ENCODE results near the gene HES4. TPM values are rescaled to one million over a fixed set of nuclear protein-coding genes. Genes with fewer than 3 reads are reported as not detected.

The HES4 gene
- total and polyA plus RNA-seq, 2 of the 13 experiments (the other 11 are each of a cell fraction or from before 2014, with no cell fraction given) = 8.8 to 10.6 TPM

DNA sequence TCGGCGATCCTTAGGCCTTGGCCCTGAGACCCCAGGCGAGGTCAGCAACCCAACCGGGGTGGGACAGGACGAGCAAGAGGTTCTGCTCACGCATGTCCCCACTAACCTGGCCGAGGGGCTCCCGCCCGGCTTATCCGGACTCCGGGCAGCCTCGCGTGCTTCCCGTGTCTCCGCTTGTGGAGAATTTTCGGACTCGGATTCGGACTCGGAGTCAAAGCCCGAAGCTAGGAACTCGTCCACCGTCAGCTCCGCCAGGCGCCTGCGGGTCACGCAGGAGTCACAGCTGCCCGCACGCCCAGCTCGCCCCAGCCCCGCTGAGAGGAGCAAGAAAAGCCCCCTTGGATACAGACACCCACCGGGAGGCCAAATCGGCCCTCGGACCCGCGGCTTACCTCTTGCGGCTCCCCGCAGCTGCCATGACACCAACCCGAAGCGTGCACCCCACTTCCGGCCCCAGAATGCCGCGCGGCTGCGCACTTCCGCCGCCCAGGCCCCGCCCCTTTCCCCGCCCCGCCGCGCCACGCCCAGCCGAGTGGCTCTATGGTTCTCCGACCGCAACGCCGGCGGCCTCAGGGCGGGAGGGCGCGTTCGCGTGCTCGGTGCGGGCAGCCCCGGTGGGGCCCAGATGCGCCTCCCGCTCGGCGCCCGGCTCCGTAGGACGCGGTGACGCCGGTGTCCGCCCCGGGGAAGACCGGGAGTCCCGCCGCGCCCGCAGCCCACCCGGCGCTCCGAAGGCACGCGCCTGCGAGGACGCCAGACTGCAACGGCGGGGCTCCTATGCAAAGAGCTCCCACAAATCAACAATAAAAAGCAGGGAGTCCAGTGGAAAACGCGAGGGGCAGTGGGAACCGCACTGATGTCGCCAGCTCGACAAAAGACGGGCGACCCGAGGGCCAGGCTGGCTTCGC is 40.8 kb downstream of the HES4 start, which contains the start of gene NOC2L (continued):
- TF ChIP-seq, protein P1, sequence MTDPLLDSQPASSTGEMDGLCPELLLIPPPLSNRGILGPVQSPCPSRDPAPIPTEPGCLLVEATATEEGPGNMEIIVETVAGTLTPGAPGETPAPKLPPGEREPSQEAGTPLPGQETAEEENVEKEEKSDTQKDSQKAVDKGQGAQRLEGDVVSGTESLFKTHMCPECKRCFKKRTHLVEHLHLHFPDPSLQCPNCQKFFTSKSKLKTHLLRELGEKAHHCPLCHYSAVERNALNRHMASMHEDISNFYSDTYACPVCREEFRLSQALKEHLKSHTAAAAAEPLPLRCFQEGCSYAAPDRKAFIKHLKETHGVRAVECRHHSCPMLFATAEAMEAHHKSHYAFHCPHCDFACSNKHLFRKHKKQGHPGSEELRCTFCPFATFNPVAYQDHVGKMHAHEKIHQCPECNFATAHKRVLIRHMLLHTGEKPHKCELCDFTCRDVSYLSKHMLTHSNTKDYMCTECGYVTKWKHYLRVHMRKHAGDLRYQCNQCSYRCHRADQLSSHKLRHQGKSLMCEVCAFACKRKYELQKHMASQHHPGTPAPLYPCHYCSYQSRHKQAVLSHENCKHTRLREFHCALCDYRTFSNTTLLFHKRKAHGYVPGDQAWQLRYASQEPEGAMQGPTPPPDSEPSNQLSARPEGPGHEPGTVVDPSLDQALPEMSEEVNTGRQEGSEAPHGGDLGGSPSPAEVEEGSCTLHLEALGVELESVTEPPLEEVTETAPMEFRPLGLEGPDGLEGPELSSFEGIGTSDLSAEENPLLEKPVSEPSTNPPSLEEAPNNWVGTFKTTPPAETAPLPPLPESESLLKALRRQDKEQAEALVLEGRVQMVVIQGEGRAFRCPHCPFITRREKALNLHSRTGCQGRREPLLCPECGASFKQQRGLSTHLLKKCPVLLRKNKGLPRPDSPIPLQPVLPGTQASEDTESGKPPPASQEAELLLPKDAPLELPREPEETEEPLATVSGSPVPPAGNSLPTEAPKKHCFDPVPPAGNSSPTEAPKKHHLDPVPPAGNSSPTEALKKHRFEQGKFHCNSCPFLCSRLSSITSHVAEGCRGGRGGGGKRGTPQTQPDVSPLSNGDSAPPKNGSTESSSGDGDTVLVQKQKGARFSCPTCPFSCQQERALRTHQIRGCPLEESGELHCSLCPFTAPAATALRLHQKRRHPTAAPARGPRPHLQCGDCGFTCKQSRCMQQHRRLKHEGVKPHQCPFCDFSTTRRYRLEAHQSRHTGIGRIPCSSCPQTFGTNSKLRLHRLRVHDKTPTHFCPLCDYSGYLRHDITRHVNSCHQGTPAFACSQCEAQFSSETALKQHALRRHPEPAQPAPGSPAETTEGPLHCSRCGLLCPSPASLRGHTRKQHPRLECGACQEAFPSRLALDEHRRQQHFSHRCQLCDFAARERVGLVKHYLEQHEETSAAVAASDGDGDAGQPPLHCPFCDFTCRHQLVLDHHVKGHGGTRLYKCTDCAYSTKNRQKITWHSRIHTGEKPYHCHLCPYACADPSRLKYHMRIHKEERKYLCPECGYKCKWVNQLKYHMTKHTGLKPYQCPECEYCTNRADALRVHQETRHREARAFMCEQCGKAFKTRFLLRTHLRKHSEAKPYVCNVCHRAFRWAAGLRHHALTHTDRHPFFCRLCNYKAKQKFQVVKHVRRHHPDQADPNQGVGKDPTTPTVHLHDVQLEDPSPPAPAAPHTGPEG (CRISPR knock-in tag; IDR thresholded peaks at IDR 0.05) = peak; percentile 100
- no peak; the same call in 1 of the 2 replicates for TF ChIP-seq JDP2 (CRISPR knock-in tag; IDR thresholded peaks at IDR 0.05; ENCODE audit: borderline replicate concordance)
- TF ChIP-seq SPEN (CRISPR knock-in tag; IDR thresholded peaks at IDR 0.05; ENCODE audit: low read depth) = no peak
- TF ChIP-seq ZFX (CRISPR knock-in tag; IDR thresholded peaks at IDR 0.05; ENCODE audit: low read depth) = peak; percentile 83
- TF ChIP-seq NRL (CRISPR knock-in tag; IDR thresholded peaks at IDR 0.05; ENCODE audit: borderline replicate concordance) = peak; percentile 71; the same call in 1 of the 2 replicates
- TF ChIP-seq, protein P2, sequence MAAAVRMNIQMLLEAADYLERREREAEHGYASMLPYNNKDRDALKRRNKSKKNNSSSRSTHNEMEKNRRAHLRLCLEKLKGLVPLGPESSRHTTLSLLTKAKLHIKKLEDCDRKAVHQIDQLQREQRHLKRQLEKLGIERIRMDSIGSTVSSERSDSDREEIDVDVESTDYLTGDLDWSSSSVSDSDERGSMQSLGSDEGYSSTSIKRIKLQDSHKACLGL (CRISPR knock-in tag; IDR thresholded peaks at IDR 0.05) = peak; percentile 61; the same call in 1 of the 2 replicates
- no peak for TF ChIP-seq ZNF484 (CRISPR knock-in tag; IDR thresholded peaks at IDR 0.05; ENCODE audit: borderline replicate concordance, low read depth)
- TF ChIP-seq, protein P3, sequence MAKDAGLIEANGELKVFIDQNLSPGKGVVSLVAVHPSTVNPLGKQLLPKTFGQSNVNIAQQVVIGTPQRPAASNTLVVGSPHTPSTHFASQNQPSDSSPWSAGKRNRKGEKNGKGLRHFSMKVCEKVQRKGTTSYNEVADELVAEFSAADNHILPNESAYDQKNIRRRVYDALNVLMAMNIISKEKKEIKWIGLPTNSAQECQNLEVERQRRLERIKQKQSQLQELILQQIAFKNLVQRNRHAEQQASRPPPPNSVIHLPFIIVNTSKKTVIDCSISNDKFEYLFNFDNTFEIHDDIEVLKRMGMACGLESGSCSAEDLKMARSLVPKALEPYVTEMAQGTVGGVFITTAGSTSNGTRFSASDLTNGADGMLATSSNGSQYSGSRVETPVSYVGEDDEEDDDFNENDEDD (CRISPR knock-in tag; IDR thresholded peaks at IDR 0.05; ENCODE audit: borderline replicate concordance) = peak; percentile 49; the same call in 1 of the 2 replicates
- no peak for TF ChIP-seq NCOA5 (CRISPR knock-in tag; IDR thresholded peaks at IDR 0.05)
- TF ChIP-seq SALL2 (CRISPR knock-in tag; IDR thresholded peaks at IDR 0.05) = peak; percentile 66
- TF ChIP-seq NFIB (CRISPR knock-in tag; IDR thresholded peaks at IDR 0.05; ENCODE audit: borderline replicate concordance) = no peak
- TF ChIP-seq, protein P4, sequence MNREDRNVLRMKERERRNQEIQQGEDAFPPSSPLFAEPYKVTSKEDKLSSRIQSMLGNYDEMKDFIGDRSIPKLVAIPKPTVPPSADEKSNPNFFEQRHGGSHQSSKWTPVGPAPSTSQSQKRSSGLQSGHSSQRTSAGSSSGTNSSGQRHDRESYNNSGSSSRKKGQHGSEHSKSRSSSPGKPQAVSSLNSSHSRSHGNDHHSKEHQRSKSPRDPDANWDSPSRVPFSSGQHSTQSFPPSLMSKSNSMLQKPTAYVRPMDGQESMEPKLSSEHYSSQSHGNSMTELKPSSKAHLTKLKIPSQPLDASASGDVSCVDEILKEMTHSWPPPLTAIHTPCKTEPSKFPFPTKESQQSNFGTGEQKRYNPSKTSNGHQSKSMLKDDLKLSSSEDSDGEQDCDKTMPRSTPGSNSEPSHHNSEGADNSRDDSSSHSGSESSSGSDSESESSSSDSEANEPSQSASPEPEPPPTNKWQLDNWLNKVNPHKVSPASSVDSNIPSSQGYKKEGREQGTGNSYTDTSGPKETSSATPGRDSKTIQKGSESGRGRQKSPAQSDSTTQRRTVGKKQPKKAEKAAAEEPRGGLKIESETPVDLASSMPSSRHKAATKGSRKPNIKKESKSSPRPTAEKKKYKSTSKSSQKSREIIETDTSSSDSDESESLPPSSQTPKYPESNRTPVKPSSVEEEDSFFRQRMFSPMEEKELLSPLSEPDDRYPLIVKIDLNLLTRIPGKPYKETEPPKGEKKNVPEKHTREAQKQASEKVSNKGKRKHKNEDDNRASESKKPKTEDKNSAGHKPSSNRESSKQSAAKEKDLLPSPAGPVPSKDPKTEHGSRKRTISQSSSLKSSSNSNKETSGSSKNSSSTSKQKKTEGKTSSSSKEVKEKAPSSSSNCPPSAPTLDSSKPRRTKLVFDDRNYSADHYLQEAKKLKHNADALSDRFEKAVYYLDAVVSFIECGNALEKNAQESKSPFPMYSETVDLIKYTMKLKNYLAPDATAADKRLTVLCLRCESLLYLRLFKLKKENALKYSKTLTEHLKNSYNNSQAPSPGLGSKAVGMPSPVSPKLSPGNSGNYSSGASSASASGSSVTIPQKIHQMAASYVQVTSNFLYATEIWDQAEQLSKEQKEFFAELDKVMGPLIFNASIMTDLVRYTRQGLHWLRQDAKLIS (CRISPR knock-in tag; IDR thresholded peaks at IDR 0.05) = no peak
- TF ChIP-seq CBX5 (CRISPR knock-in tag; IDR thresholded peaks at IDR 0.05; ENCODE audit: borderline replicate concordance) = no peak
- TF ChIP-seq, protein P5, sequence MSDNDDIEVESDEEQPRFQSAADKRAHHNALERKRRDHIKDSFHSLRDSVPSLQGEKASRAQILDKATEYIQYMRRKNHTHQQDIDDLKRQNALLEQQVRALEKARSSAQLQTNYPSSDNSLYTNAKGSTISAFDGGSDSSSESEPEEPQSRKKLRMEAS (IDR thresholded peaks at IDR 0.05) = peak; percentile 79
- no peak for TF ChIP-seq ZNF737 (CRISPR knock-in tag; IDR thresholded peaks at IDR 0.05; ENCODE audit: borderline replicate concordance)

Data from HepG2 (cell line).